NCI-H460 (cell line): Measurements from ENCODE around the gene MAP3K2. TPM values are rescaled to one million over a fixed set of nuclear protein-coding genes. Genes with fewer than 3 reads are reported as not detected.

Source experiments
- small RNA-seq, 2 experiments: library from RNA; depleted of rRNA; stranded (forward); fragments of <200 nt; gene quantifications; one replicate each; pipeline ENCODE3, GENCODE V24; 2014
- total RNA-seq: library from RNA; depleted of rRNA; stranded (reverse); fragments of >200 nt; shearing (Covaris generic); gene quantifications from 2 replicates; pipeline ENCODE4 v1.2.3, GENCODE V29; 2014; rRNA removed

MAP3K2 gene
- total RNA-seq, 1 experiment from 2014 or later, result 39.9 TPM

Small RNA genes lying within 50 kb of the gene (small RNA-seq; reads per million reads assigned to genes)
- gene MIR4783, result 0 to 0.06 reads per million in 2 experiments
- 0 reads per million in 2 experiments for gene RNU6-1147P

Other genes with a start within 250 kb of the MAP3K2 start
- gene CYP27C1, start 167.7 kb downstream of the MAP3K2 start, total RNA-seq, result not detected in 2 replicates
- 34.2 and 42.1 TPM in 2 replicates for gene ERCC3, start 93.8 kb downstream of the MAP3K2 start, total RNA-seq
- gene PROC, start 30.5 kb upstream of the MAP3K2 start, total RNA-seq, result 0.15 TPM in 1 of 2 replicates, not detected in the other
- 49.7 and 49.8 TPM in 2 replicates for gene IWS1, start 138.5 kb upstream of the MAP3K2 start, total RNA-seq
- not detected in 2 replicates for gene MYO7B, start 147.7 kb upstream of the MAP3K2 start, total RNA-seq